T-helper 17 cell (primary cell): Measurements from ENCODE around the gene GJC2. TPM values are rescaled to one million over a fixed set of nuclear protein-coding genes. Genes with fewer than 3 reads are reported as not detected.

Source experiments
- total RNA-seq, 4 donors: library from RNA in 2 of 4; stranded (reverse) in 2 of 4; gene quantifications; one replicate each; pipeline ENCODE4 v1.2.3 and lab custom pipeline; 2022 to 2026

GJC2 gene
- total RNA-seq, 2 donors from 2014 or later = 0.94 to 1.9 TPM

Other genes with a start within 250 kb of the GJC2 start
- gene WNT9A, start 202.0 kb upstream of the GJC2 start, total RNA-seq = under 1 TPM; 0.10 to 0.18 TPM
- not detected for gene WNT3A, start 142.9 kb upstream of the GJC2 start, total RNA-seq
- gene ARF1, start 67.2 kb upstream of the GJC2 start, total RNA-seq = 100 to 1,000 TPM; 325 to 382 TPM
- 10 to 100 TPM; 20.9 to 21.6 TPM for gene C1orf35, start 46.6 kb upstream of the GJC2 start, total RNA-seq
- 10 to 100 TPM; 55.2 to 59.9 TPM for gene MRPL55, start 40.6 kb upstream of the GJC2 start, total RNA-seq
- gene GUK1, start 9.7 kb upstream of the GJC2 start, total RNA-seq = 100 to 1,000 TPM; 233 to 245 TPM
- 10 to 100 TPM; 16.3 to 18.2 TPM for gene IBA57, start 15.9 kb downstream of the GJC2 start, total RNA-seq
- 10 to 100 TPM; 23.1 to 34.2 TPM for gene OBSCN, start 58.1 kb downstream of the GJC2 start, total RNA-seq